Upper lobe of right lung (tissue), 1 donor: ENCODE data around the gene PRR5L. TPM values are rescaled to one million over a fixed set of nuclear protein-coding genes. Genes with fewer than 3 reads are reported as not detected.
A peak's percentile ranks its signal among the peaks of the same experiment; 100 is the strongest.

Experiments used
- ATAC-seq: fragments of 200-7000 bp; cut with Tn5 transposase; one replicate; pipeline ENCODE4 v1.9.1; 2020; ENCODE audit warnings: mild to moderate bottlenecking, moderate library complexity
- DNase-seq: peaks from one replicate; pipeline ENCODE4 v3.0.0-alpha.2; 2020
- H3K27ac ChIP-seq: fragments of 200-600 bp; one replicate; pipeline ENCODE4 v1.8.0; 2022
- H3K27me3 ChIP-seq: fragments of 200-600 bp; one replicate; pipeline ENCODE4 v1.8.0; 2022; ENCODE audit warnings: mild to moderate bottlenecking
- H3K36me3 ChIP-seq: fragments of 200-600 bp; one replicate; pipeline ENCODE4 v1.8.0; 2022
- H3K4me1 ChIP-seq: fragments of 200-600 bp; one replicate; pipeline ENCODE4 v1.8.0; 2022
- H3K4me3 ChIP-seq: fragments of 200-600 bp; one replicate; pipeline ENCODE4 v1.8.0; 2022; ENCODE audit warnings: mild to moderate bottlenecking
- H3K9me3 ChIP-seq: fragments of 200-600 bp; one replicate; pipeline ENCODE4 v1.8.0; 2022
- intact Hi-C: fragments of 100-400 bp; cut with DNase I; formaldehyde crosslinking; loops from one replicate; pipeline ENCODE4 v1.11.0; 2022
- total RNA-seq: library from RNA; stranded (reverse); fragmentation: NEBNext Ultra II Directional; extraction: Animal tissue kit (Norgen Biotek cat#: 25700); gene quantifications from one replicate; pipeline ENCODE4 v1.2.1, GENCODE V29; 2021
- TF ChIP-seq, protein P1 (sequence below): fragments of 200-600 bp; IDR thresholded peaks from one replicate; pipeline ENCODE4 v1.8.0; 2022; ENCODE audit warnings: antibody characterized with exemption
- donor health status: DM: no; HTN: yes; CAD: no; lungs with severe emphysema.

PRR5L gene
- total RNA-seq, 1 donor from 2014 or later = 24.5 TPM

DNA sequence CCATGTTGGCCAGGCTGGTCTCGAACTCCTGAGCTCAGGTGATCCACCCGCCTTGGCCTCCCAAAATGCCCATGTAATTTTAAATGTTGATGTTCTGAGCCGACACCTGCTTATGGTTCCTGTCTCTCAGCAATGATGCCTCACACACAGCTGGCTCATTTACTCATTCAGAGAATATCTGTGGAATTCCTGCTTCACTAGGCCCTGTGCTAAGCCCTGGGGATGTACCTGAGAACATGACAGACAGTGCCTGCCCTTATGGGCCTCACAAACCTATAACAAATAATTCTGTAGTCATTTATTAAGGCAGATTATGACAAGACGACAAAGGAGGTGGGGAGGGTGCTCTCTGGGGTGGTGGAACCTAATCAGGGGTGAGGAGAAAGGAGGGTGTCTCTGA, 93.7 kb downstream of the PRR5L start:
- ATAC-seq (no peak), DNase-seq (no peak)
- Histone ChIP-seq H3K27ac (no peak overlapping the region), H3K36me3 (no peaks in the 10 kb centered on the region), H3K27me3 (no peaks in the 10 kb centered on the region), H3K9me3 (no peaks in the 10 kb centered on the region), H3K4me3 (no peak overlapping the region), H3K4me1 (peaks cover 6% of the 10 kb centered on the region)
- intact Hi-C loops = no loop called here
- TF ChIP-seq, protein P1, sequence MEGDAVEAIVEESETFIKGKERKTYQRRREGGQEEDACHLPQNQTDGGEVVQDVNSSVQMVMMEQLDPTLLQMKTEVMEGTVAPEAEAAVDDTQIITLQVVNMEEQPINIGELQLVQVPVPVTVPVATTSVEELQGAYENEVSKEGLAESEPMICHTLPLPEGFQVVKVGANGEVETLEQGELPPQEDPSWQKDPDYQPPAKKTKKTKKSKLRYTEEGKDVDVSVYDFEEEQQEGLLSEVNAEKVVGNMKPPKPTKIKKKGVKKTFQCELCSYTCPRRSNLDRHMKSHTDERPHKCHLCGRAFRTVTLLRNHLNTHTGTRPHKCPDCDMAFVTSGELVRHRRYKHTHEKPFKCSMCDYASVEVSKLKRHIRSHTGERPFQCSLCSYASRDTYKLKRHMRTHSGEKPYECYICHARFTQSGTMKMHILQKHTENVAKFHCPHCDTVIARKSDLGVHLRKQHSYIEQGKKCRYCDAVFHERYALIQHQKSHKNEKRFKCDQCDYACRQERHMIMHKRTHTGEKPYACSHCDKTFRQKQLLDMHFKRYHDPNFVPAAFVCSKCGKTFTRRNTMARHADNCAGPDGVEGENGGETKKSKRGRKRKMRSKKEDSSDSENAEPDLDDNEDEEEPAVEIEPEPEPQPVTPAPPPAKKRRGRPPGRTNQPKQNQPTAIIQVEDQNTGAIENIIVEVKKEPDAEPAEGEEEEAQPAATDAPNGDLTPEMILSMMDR = no peak

DNA sequence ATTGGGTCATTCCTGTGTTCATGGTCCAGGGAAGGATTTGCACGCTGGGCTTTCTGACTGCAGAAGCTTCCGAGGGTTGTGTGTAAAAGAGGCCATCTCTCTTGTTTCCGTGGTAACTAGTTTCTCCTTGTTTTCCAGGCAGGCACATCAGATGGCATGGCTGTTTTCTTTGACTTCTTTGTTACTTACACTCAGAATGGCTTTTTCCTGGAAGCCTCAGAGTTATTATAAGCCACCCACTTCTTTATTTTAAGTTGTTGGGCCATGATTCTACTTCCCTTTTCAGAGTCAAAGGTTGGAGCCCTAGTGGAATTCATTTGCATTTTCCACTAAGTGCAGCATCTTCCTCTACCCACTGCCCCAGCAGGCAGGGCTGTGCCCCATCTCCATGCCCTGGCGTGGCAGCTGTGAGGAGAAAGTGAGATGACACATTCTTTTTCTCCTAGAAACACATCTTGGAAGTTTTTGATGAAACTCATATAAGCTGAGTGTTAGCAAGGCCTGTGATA, 94.9 kb downstream of the PRR5L start:
- Histone ChIP-seq H3K27ac (no peak overlapping the region), H3K36me3 (no peaks in the 10 kb centered on the region), H3K4me1 (peaks cover 2% of the 10 kb centered on the region), H3K4me3 (no peak overlapping the region), H3K9me3 (no peaks in the 10 kb centered on the region), H3K27me3 (no peaks in the 10 kb centered on the region)
- intact Hi-C loops = no loop called here
- TF ChIP-seq, protein P1 = no peak
- peak; percentile 83 for ATAC-seq
- no peak for DNase-seq

DNA sequence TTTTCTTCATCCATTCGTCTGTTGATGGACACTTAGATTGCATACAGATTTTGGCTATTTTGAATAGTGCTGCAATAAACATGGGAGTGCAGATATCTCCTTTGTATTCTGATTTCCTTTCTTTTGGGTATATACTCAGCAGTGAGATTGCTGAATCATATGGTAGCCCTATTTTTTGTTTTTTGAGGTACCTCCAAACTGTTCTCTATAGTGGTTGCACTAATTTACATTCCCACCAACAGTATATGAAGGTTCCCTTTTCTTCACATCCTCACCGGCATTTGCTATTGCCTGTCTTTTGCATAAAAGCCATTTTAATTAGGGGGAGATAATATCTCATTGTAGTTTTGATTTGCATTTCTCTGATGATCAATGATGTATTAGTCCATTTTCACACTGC, 96.1 kb downstream of the PRR5L start:
- no peaks in the 10 kb centered on the region for H3K27me3 ChIP-seq
- ATAC-seq (no peak), DNase-seq (no peak)
- peaks cover 6% of the 10 kb centered on the region for H3K4me1 ChIP-seq
- H3K27ac ChIP-seq = no peak overlapping the region
- no peaks in the 10 kb centered on the region for H3K36me3 ChIP-seq
- intact Hi-C loops = no loop called here
- H3K4me3 ChIP-seq = no peak overlapping the region
- H3K9me3 ChIP-seq = no peaks in the 10 kb centered on the region
- TF ChIP-seq, protein P1 = no peak

DNA sequence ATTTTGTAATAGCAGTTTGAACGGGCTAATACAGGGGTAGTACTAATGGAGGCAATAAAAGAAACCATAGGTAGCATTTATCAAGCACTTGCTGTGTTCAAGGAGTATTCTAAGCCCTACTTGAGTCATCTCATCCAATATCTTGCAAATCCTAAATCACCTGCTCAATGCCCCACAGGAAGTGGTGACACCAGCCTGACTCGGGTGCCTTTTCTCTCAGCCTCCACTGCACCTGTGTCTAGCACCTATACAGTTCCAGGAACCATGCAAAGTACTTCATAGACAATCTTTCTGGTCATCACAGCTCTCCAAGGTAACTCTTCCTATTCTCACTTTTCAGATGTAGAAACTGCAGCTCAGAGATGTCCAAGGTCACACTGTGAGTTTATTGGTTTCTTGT, 98.0 kb downstream of the PRR5L start:
- no peak for DNase-seq
- TF ChIP-seq, protein P1 = no peak
- Histone ChIP-seq H3K36me3 (no peaks in the 10 kb centered on the region), H3K27me3 (no peaks in the 10 kb centered on the region), H3K27ac (no peak overlapping the region), H3K4me3 (no peak overlapping the region), H3K9me3 (no peaks in the 10 kb centered on the region), H3K4me1 (peaks cover 15% of the 10 kb centered on the region)
- ATAC-seq = no peak
- intact Hi-C loops = no loop called here

DNA sequence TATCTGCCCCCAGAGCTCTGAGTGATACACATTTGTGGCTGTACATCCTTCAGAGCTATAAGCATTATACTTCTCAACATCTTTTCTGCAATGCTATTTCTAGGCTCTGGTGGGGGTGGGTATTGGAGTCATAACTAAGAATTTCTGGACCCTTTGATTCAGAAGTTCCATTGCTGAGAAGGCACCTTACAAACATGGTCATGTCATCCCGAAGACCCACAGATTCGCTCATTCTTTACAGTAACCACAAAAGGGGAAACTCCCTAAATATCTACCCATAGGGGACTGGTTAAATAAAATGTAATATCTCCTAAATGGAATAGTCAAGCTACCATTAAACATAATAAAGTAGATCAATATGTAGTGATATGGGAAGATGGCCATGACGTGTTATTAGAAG, 98.8 kb downstream of the PRR5L start:
- Histone ChIP-seq H3K36me3 (no peaks in the 10 kb centered on the region), H3K4me3 (no peak overlapping the region), H3K27me3 (no peaks in the 10 kb centered on the region), H3K4me1 (peaks cover 15% of the 10 kb centered on the region), H3K9me3 (no peaks in the 10 kb centered on the region), H3K27ac (no peak overlapping the region)
- ATAC-seq = no peak
- intact Hi-C loops = no loop called here
- TF ChIP-seq, protein P1 = no peak
- DNase-seq = no peak
